Neural cell (in vitro differentiated cells): ENCODE data around the gene ZNF235. TPM values are rescaled to one million over a fixed set of nuclear protein-coding genes. Genes with fewer than 3 reads are reported as not detected.

Experiments used
- H2AFZ ChIP-seq: fragments of 200-600, 300-800 bp; sonication (generic), shearing (Covaris generic); 2 replicates; pipeline ENCODE4 v1.6.0; 2014; ENCODE audit warnings: low read depth, mild to moderate bottlenecking, antibody characterized with exemption, low read length, moderate library complexity
- H3F3A ChIP-seq: fragments of 200-600 bp; shearing (Covaris generic); 2 replicates; pipeline ENCODE4 v1.6.1; 2016; ENCODE audit warnings: mild to moderate bottlenecking, moderate library complexity, mixed read lengths, antibody characterized with exemption, low read length; ENCODE audit not compliant: insufficient read depth, poor library complexity, severe bottlenecking
- H3K27ac ChIP-seq: fragments of 200-600, 300-800 bp; sonication (generic), shearing (Covaris generic); 2 replicates; pipeline ENCODE4 v1.5.1; 2014; ENCODE audit warnings: mild to moderate bottlenecking, low read length, moderate library complexity
- H3K27me3 ChIP-seq: fragments of 300-800, 200-600 bp; sonication (generic), shearing (Covaris generic); 2 replicates; pipeline ENCODE4 v1.6.0; 2014; ENCODE audit warnings: mild to moderate bottlenecking, low read depth, low read length, moderate library complexity; ENCODE audit not compliant: insufficient read depth
- H3K36me3 ChIP-seq: fragments of 300-800, 200-600 bp; sonication (generic), shearing (Covaris generic); 2 replicates; pipeline ENCODE4 v1.5.1; 2014; ENCODE audit warnings: mild to moderate bottlenecking, antibody characterized with exemption, low read length, moderate library complexity; ENCODE audit not compliant: insufficient read depth
- H3K4me2 ChIP-seq: fragments of 300-800, 200-600 bp; sonication (generic), shearing (Covaris generic); 2 replicates; pipeline ENCODE4 v1.6.0; 2014; ENCODE audit warnings: mild to moderate bottlenecking, low read length
- H3K4me3 ChIP-seq: fragments of 300-800, 200-600 bp; sonication (generic), shearing (Covaris generic); 2 replicates; pipeline ENCODE4 v1.5.1; 2014; ENCODE audit warnings: mild to moderate bottlenecking, low read length, moderate library complexity
- H3K79me2 ChIP-seq: fragments of 200-600 bp; shearing (Covaris generic); replicated peaks from 2 replicates; pipeline ENCODE4 v1.6.0; 2014; ENCODE audit warnings: mild to moderate bottlenecking, low read length, moderate library complexity; ENCODE audit not compliant: insufficient read depth
- H3K9ac ChIP-seq: fragments of 300-800, 200-600 bp; sonication (generic), shearing (Covaris generic); 2 replicates; pipeline ENCODE4 v1.6.1; 2016; ENCODE audit warnings: mild to moderate bottlenecking, low read length, mixed read lengths
- H3K9me2 ChIP-seq: fragments of 200-600 bp; shearing (Covaris generic); 2 replicates; pipeline ENCODE4 v1.6.1; 2016; ENCODE audit warnings: mild to moderate bottlenecking, low read length, mixed read lengths; ENCODE audit not compliant: insufficient read depth
- H3K9me3 ChIP-seq: fragments of 200-600, 300-800 bp; sonication (generic), shearing (Covaris generic); 2 replicates; pipeline ENCODE4 v1.6.1; 2016; ENCODE audit warnings: mild to moderate bottlenecking, mixed run types, low read length, moderate library complexity, mixed read lengths
- H4K20me1 ChIP-seq: fragments of 200-600 bp; shearing (Covaris generic); 2 replicates; pipeline ENCODE4 v1.6.1; 2016; ENCODE audit warnings: mild to moderate bottlenecking, mixed run types; ENCODE audit not compliant: insufficient read depth
- RAD21 ChIP-seq: fragments of 450-650 bp; conservative IDR thresholded peaks from 2 replicates; pipeline ENCODE4 v1.6.1; 2014; ENCODE audit warnings: antibody characterized with exemption, mild to moderate bottlenecking, moderate library complexity
- TAF1 ChIP-seq: IDR thresholded peaks from 2 replicates; pipeline ENCODE4 v1.6.1; 2012; ENCODE audit warnings: low read depth
- polyA plus RNA-seq: library from polyadenylated mRNA; depleted of rRNA; stranded (reverse); fragments of >200 nt; gene quantifications from 2 replicates; pipeline ENCODE4 v1.2.3, GENCODE V29; 2014
- small RNA-seq, 3 experiments: library from RNA; depleted of rRNA; stranded (forward); fragments of <200 nt; gene quantifications; one replicate each; pipeline ENCODE3, GENCODE V24; 2012

Gene ZNF235
- polyA plus RNA-seq, 1 donor from 2014 or later = 12.6 TPM

- H4K20me1 ChIP-seq = no peaks in the 10 kb centered on the region
- no peaks in the 10 kb centered on the region for H3F3A ChIP-seq
- H3K9me2 ChIP-seq = no peaks in the 10 kb centered on the region
- no peak overlapping the region for H3K4me3 ChIP-seq
- no peak overlapping the region for H3K27ac ChIP-seq
- TF ChIP-seq TAF1 (no peak), RAD21 (no peak)
- peaks cover 34% of the 10 kb centered on the region for H3K36me3 ChIP-seq
- no peak overlapping the region for H3K9ac ChIP-seq
- H3K9me3 ChIP-seq = peaks cover 4% of the 10 kb centered on the region
- no peaks in the 10 kb centered on the region for H3K27me3 ChIP-seq
- H3K79me2 ChIP-seq = no peaks in the 10 kb centered on the region
- H3K4me2 ChIP-seq = no peak overlapping the region
- no peak overlapping the region for H2AFZ ChIP-seq
Observed at GRCh38 chr19:44236384-44236783, 68.4 kb downstream of the ZNF235 start.

Small RNA genes lying within 50 kb of the gene (small RNA-seq; reads per million reads assigned to genes)
- gene NDUFA3P1 = 0 reads per million in 3 experiments

Other genes with a start within 250 kb of the ZNF235 start
- gene ZNF284, start 232.9 kb downstream of the ZNF235 start, polyA plus RNA-seq = 3.5 and 3.8 TPM in 2 replicates
- gene ZNF224, start 210.7 kb downstream of the ZNF235 start, polyA plus RNA-seq = 41.8 and 45.4 TPM in 2 replicates
- 6.8 and 8.5 TPM in 2 replicates for gene ZNF225, start 191.6 kb downstream of the ZNF235 start, polyA plus RNA-seq
- gene ZNF234, start 163.5 kb downstream of the ZNF235 start, polyA plus RNA-seq = 9.1 and 14.2 TPM in 2 replicates
- gene ZNF226, start 139.9 kb downstream of the ZNF235 start, polyA plus RNA-seq = 39.0 and 39.3 TPM in 2 replicates
- gene ZNF227, start 92.5 kb downstream of the ZNF235 start, polyA plus RNA-seq = 21.2 and 25.5 TPM in 2 replicates
- gene ZNF233, start 45.1 kb downstream of the ZNF235 start, polyA plus RNA-seq = 2.8 and 3.2 TPM in 2 replicates
- gene ZNF112, start 51.7 kb upstream of the ZNF235 start, polyA plus RNA-seq = 15.0 and 16.1 TPM in 2 replicates
- 45.5 and 47.1 TPM in 2 replicates for gene ZNF285, start 96.6 kb upstream of the ZNF235 start, polyA plus RNA-seq
- 3.8 and 9.2 TPM in 2 replicates for gene ZNF229, start 143.4 kb upstream of the ZNF235 start, polyA plus RNA-seq
- 17.1 and 20.4 TPM in 2 replicates for gene ZNF180, start 195.5 kb upstream of the ZNF235 start, polyA plus RNA-seq
- gene CEACAM20, start 224.7 kb upstream of the ZNF235 start, polyA plus RNA-seq = not detected in 2 replicates